Endothelial cell of umbilical vein (primary cell): ENCODE data around the gene ICAM1. TPM values are rescaled to one million over a fixed set of nuclear protein-coding genes. Genes with fewer than 3 reads are reported as not detected.

Source experiments
- BruUV-seq: library from RNA; stranded (reverse); fragments of 400-500 nt; replicated peaks from 2 replicates; lab custom pipeline; 2021; lab: Mats Ljungman, UMichigan
- CTCF ChIA-PET: fragments of 300-600, 350-600 bp; sonication (Branson Sonifier 250); formaldehyde crosslinking; loops from one replicate; lab custom pipeline; 2021; ENCODE audit warnings: antibody characterized with exemption, inconsistent platforms; lab: Charles Lee
- POLR2A ChIA-PET: fragments of 300-600, 350-600 bp; sonication (Branson Sonifier 250); formaldehyde crosslinking; loops from one replicate; lab custom pipeline; 2021; ENCODE audit warnings: antibody characterized with exemption, inconsistent platforms; lab: Charles Lee
- DNase-seq: peaks from one replicate; pipeline ENCODE4 v3.0.0-alpha.2; 2011; ENCODE audit warnings: low read depth, low spot score
- FAIRE-seq: peaks from 2 replicates; lab custom pipeline; 2011; peaks lifted over from hg19 to GRCh38; lab: Jason Lieb, UNC
- H2AFZ ChIP-seq: 2 replicates; pipeline ENCODE4 v1.6.0; 2012; ENCODE audit warnings: low read depth, low read length, control low read depth, inconsistent platforms
- H3K27ac ChIP-seq: 2 replicates; pipeline ENCODE4 v1.5.1; 2011; ENCODE audit warnings: low read depth, mild to moderate bottlenecking, control low read depth, low read length, moderate library complexity; ENCODE audit not compliant: insufficient read depth
- H3K27me3 ChIP-seq, 2 experiments: 2 replicates each; pipeline versions ENCODE4 v1.6.0 to v1.6.1; 2011; ENCODE audit warnings: low read length in 2 of 2, mixed read lengths in 1 of 2; ENCODE audit not compliant: control insufficient read depth in 2 of 2, insufficient read depth in 2 of 2
- H3K36me3 ChIP-seq, 2 experiments: 2 replicates in 1 of 2; 3 replicates in 1 of 2; pipeline ENCODE4 v1.5.1; 2011; ENCODE audit warnings: low read length in 2 of 2, mild to moderate bottlenecking in 1 of 2, moderate library complexity in 1 of 2; ENCODE audit not compliant: control insufficient read depth in 2 of 2, insufficient read depth in 2 of 2; ENCODE audit errors: extremely low read depth in 1 of 2
- H3K4me1 ChIP-seq: 3 replicates; pipeline ENCODE4 v1.5.1; 2011; ENCODE audit warnings: mild to moderate bottlenecking, low read length; ENCODE audit not compliant: control insufficient read depth, insufficient read depth; ENCODE audit errors: extremely low read depth
- H3K4me2 ChIP-seq: 2 replicates; pipeline ENCODE4 v1.6.1; 2011; ENCODE audit warnings: low read length, control low read depth, mixed read lengths; ENCODE audit not compliant: insufficient read depth
- H3K4me3 ChIP-seq, 3 experiments: fragments of 200-600 bp in 1 of 3; sonication (generic), shearing (Covaris generic) in 1 of 3; replicated peaks in 1 of 3; 2 replicates each; pipeline ENCODE4 v1.5.1; 2011 to 2016; ENCODE audit warnings: control low read depth in 3 of 3, low read length in 3 of 3, mild to moderate bottlenecking in 2 of 3, inconsistent platforms in 1 of 3, low read depth in 1 of 3, moderate library complexity in 1 of 3; ENCODE audit not compliant: insufficient read depth in 1 of 3
- H3K79me2 ChIP-seq: 2 replicates; pipeline ENCODE4 v1.6.0; 2012; ENCODE audit warnings: low read length, inconsistent platforms; ENCODE audit not compliant: control insufficient read depth, insufficient read depth
- H3K9ac ChIP-seq: replicated peaks from 2 replicates; pipeline ENCODE3; 2011; ENCODE audit warnings: low read length, control low read depth; ENCODE audit not compliant: insufficient read depth; ENCODE audit errors: extremely low read depth
- H3K9me1 ChIP-seq: replicated peaks from 3 replicates; pipeline ENCODE4 v1.6.0; 2011; ENCODE audit warnings: mild to moderate bottlenecking, low read length; ENCODE audit not compliant: control insufficient read depth, insufficient read depth; ENCODE audit errors: extremely low read depth
- H3K9me3 ChIP-seq: replicated peaks from 2 replicates; pipeline ENCODE4 v1.5.1; 2012; ENCODE audit warnings: low read length, inconsistent platforms; ENCODE audit not compliant: control insufficient read depth, insufficient read depth
- H4K20me1 ChIP-seq: replicated peaks from 2 replicates; pipeline ENCODE3; 2011; ENCODE audit warnings: mild to moderate bottlenecking, low read length; ENCODE audit not compliant: control insufficient read depth, insufficient read depth; ENCODE audit errors: extremely low read depth
- EZH2 ChIP-seq: IDR thresholded peaks from 2 replicates; pipeline ENCODE4 v1.6.1; 2012; ENCODE audit warnings: borderline replicate concordance, low read depth, mild to moderate bottlenecking, moderate library complexity, low read length, inconsistent platforms; ENCODE audit not compliant: severe bottlenecking
- FOS ChIP-seq: IDR thresholded peaks from 2 replicates; pipeline ENCODE4 v1.6.1; 2011; ENCODE audit warnings: mild to moderate bottlenecking, low read length, moderate library complexity, borderline replicate concordance; ENCODE audit not compliant: insufficient read depth
- GATA2 ChIP-seq: IDR thresholded peaks from 2 replicates; pipeline ENCODE4 v1.7.0; 2011; ENCODE audit warnings: low read depth, mild to moderate bottlenecking, moderate library complexity, mixed read lengths, low read length; ENCODE audit not compliant: insufficient read length, insufficient read depth
- JUN ChIP-seq: IDR thresholded peaks from 2 replicates; pipeline ENCODE4 v1.6.1; 2011; ENCODE audit warnings: borderline replicate concordance, low read depth; ENCODE audit not compliant: insufficient read length, insufficient read depth
- MYC ChIP-seq: IDR thresholded peaks from one replicate; pipeline ENCODE4 v1.6.1; 2011; ENCODE audit warnings: mild to moderate bottlenecking, low read depth, low read length
- POLR2A ChIP-seq: IDR thresholded peaks from 2 replicates; pipeline ENCODE4 v1.6.1; 2012; ENCODE audit warnings: low read depth, mild to moderate bottlenecking, control low read depth, low read length
- POLR2AphosphoS5 ChIP-seq: IDR thresholded peaks from 2 replicates; pipeline ENCODE4 v1.6.1; 2012; ENCODE audit warnings: low read depth, mild to moderate bottlenecking, control low read depth, low read length, moderate library complexity; ENCODE audit not compliant: insufficient read depth
- dilution Hi-C: fragments of 300-500 bp; cut with MboI; formaldehyde crosslinking; loops from one replicate; pipeline ENCODE4 v1.15.0; 2019; ENCODE audit warnings: low sequenced_read_pairs; ENCODE audit not compliant: extremely low pct_ligation_motif_present
- intact Hi-C: fragments of 100-400 bp; cut with micrococcal nuclease; formaldehyde crosslinking; loops from one replicate; pipeline ENCODE4 v1.10.0; 2022
- polyA plus RNA-seq, 4 experiments: library from polyadenylated mRNA; depleted of rRNA in 3 of 4; stranded (reverse) in 3 of 4; unstranded in 1 of 4; fragments of >200 nt; gene quantifications; 2 replicates each; pipeline versions ENCODE4 v1.2.1 to v1.2.3, GENCODE V29; 2011 to 2012; ENCODE audit warnings: missing spikeins in 1 of 4
- total RNA-seq: library from RNA; stranded (reverse); gene quantifications from 2 replicates; pipeline ENCODE4 v1.2.3, GENCODE V29; 2021
- TF ChIP-seq, protein P1 (sequence below), 2 donors: IDR thresholded peaks; 1 replicate in 1 of 2; 2 replicates in 1 of 2; pipeline ENCODE4 v1.5.1; 2011; ENCODE audit warnings: low read length in 2 of 2, mild to moderate bottlenecking in 2 of 2, moderate library complexity in 2 of 2, control low read depth in 1 of 2, inconsistent platforms in 1 of 2, low read depth in 1 of 2; ENCODE audit not compliant: insufficient read depth in 1 of 2; ENCODE audit errors: extremely low read depth in 1 of 2
- TF ChIP-seq, protein P2 (sequence below): IDR thresholded peaks from 2 replicates; pipeline ENCODE4 v1.6.1; 2011; ENCODE audit not compliant: insufficient read depth, insufficient read length

The ICAM1 gene
- total and polyA plus RNA-seq, 2 donors (not counting 3 experiments of a cell fraction or from before 2014, with no cell fraction given), result 20.5 to 30.4 TPM

DNA sequence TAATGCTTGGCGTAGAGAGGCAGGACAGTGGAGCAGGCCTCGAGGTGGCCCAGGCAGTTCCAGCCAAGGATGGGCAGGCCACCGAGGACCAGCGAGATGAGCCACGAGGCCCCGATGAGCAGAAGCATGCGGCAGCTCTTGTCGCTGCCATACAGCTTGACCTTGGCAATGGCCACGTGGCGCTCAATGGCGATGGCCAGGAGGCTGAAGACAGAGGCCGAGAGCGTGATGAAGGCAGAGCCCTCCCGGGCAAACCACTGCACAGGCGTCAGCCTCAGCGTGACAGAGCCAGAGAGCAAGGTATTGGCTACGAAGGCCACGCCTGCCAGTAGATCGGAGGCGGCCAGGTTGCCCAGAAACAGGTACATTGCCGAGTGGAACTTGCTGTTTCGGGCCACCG lies 46.6 kb upstream of the ICAM1 start:
- Histone ChIP-seq H3K36me3 (no peaks in the 10 kb centered on the region), H3K4me3 (no peak overlapping the region), H3K9me1 (no peaks in the 10 kb centered on the region), H4K20me1 (no peaks in the 10 kb centered on the region), H3K9ac (no peak overlapping the region), H2AFZ (no peak overlapping the region), H3K79me2 (no peaks in the 10 kb centered on the region), H3K27ac (no peak overlapping the region), H3K27me3 (no peaks in the 10 kb centered on the region), H3K9me3 (no peaks in the 10 kb centered on the region), H3K4me2 (no peak overlapping the region), H3K4me1 (no peaks in the 10 kb centered on the region)
- TF ChIP-seq, protein P1, sequence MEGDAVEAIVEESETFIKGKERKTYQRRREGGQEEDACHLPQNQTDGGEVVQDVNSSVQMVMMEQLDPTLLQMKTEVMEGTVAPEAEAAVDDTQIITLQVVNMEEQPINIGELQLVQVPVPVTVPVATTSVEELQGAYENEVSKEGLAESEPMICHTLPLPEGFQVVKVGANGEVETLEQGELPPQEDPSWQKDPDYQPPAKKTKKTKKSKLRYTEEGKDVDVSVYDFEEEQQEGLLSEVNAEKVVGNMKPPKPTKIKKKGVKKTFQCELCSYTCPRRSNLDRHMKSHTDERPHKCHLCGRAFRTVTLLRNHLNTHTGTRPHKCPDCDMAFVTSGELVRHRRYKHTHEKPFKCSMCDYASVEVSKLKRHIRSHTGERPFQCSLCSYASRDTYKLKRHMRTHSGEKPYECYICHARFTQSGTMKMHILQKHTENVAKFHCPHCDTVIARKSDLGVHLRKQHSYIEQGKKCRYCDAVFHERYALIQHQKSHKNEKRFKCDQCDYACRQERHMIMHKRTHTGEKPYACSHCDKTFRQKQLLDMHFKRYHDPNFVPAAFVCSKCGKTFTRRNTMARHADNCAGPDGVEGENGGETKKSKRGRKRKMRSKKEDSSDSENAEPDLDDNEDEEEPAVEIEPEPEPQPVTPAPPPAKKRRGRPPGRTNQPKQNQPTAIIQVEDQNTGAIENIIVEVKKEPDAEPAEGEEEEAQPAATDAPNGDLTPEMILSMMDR (IDR thresholded peaks at IDR 0.05; ENCODE audit: extremely low read depth in 1 of 2, insufficient read depth in 1 of 2, low read depth in 1 of 2, low read length in 2 of 2), result no peak
- TF ChIP-seq EZH2 (no peak), POLR2A (no peak), POLR2AphosphoS5 (no peak), MYC (no peak), JUN (no peak), FOS (no peak), GATA2 (no peak)
- TF ChIP-seq, protein P2, sequence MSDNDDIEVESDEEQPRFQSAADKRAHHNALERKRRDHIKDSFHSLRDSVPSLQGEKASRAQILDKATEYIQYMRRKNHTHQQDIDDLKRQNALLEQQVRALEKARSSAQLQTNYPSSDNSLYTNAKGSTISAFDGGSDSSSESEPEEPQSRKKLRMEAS, result no peak
- FAIRE-seq (no peak), DNase-seq (no peak)
- intact Hi-C loops, result no loop called here
- POLR2A ChIA-PET, result no interaction called here
- CTCF ChIA-PET, result interaction anchor here (7.0 kb wide), 1 partner anchor 26 kb away, joined by 48 read pairs; no protein-coding TSS in a partner anchor
- dilution Hi-C loops, result no loop called here
- BruUV-seq, result no TSS peak
